Pulmonary artery endothelial cell (primary cell): ENCODE measurements around the gene PACS1. TPM values are rescaled to one million over a fixed set of nuclear protein-coding genes. Genes with fewer than 3 reads are reported as not detected.
"Not testable (repeated sequence)": the region's sequence is repeated elsewhere in the genome, so short reads cannot be mapped to it uniquely, and the experiment has no call there.

Experiments
- DNase-seq: peaks from one replicate; pipeline ENCODE4 v3.0.0-alpha.2; 2011; ENCODE audit warnings: low read depth, low spot score
- total RNA-seq: library from RNA; depleted of rRNA; stranded (reverse); fragments of >200 nt; gene quantifications from 2 replicates; pipeline ENCODE4 v1.2.3, GENCODE V29; 2014

The PACS1 gene
- total RNA-seq, 1 donor from 2014 or later: 17.5 TPM

- no peak for DNase-seq
Measured at GRCh38 chr11:66248903-66249302, 178.8 kb downstream of the PACS1 start.

DNA sequence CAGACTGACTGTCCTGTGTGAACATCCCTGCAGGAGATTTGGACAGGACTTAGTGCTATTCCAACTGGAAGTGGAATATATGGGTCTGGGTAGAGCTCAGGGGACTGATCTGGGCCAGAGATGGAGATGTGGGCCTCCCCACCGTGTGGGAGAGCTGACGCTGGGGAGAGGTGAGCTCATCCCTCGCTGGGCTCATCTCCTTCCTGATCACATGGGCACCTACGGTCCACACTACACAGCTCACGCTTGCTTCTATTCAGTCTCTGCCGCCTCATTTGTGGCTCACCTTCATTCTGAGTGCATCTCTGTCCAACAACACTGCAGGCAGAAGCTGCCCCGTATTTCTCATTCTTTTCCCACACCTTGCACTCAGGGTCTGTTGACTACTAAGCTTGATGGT is 181.7 kb downstream of the PACS1 start:
- no peak for DNase-seq

DNA sequence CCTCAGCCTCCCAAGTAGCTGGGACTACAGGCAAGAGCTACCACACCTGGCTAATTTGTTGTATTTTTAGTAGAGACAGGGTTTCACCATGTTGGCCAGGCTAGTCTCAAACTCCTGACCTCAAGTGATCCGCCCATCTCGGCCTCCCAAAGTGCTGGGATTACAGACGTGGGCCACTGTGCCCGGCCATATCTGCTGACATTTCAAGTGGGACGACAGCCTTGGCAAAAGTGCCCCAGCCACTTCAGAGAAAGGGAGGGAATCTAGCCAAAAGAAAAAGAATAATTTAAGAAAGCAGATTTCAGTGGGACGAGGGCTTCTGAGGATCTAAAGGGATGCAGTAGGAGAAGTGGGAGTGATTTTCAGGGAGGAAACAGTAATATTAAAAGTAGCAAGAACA is 183.0 kb downstream of the PACS1 start:
- DNase-seq: not testable (repeated sequence)

DNA sequence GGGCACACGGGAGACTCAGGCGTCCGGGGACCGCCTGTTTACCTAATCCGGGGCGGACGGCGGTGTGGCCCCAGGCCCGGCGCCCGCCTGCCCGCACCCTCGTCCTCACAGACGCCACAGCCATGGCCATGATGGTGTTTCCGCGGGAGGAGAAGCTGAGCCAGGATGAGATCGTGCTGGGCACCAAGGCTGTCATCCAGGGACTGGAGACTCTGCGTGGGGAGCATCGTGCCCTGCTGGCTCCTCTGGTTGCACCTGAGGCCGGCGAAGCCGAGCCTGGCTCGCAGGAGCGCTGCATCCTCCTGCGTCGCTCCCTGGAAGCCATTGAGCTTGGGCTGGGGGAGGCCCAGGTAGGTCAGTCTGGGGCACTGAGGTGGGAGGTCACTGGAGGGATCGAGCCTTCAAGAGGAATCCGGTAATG is 188.4 kb downstream of the PACS1 start:
- no peak for DNase-seq

GRCh38 chr11:66259225-66259624 is 189.2 kb downstream of the PACS1 start:
- no peak for DNase-seq

- DNase-seq: no peak
Measured at GRCh38 chr11:66259956-66260355, 189.9 kb downstream of the PACS1 start.

DNA sequence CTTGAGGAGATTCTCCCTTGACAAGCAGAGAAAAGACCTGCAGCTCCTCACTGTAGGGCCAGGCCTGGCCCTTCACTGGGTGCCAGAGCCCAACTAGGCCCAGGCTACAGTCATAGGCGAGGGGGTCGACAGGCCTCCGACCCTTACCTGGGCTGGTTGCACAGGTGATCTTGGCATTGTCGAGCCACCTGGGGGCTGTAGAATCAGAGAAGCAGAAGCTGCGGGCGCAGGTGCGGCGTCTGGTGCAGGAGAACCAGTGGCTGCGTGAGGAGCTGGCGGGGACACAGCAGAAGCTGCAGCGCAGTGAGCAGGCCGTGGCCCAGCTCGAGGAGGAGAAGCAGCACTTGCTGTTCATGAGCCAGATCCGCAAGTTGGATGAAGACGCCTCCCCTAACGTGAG is 191.5 kb downstream of the PACS1 start:
- DNase-seq: no peak

GRCh38 chr11:66262191-66262590 is 192.1 kb downstream of the PACS1 start:
- DNase-seq: no peak

DNA sequence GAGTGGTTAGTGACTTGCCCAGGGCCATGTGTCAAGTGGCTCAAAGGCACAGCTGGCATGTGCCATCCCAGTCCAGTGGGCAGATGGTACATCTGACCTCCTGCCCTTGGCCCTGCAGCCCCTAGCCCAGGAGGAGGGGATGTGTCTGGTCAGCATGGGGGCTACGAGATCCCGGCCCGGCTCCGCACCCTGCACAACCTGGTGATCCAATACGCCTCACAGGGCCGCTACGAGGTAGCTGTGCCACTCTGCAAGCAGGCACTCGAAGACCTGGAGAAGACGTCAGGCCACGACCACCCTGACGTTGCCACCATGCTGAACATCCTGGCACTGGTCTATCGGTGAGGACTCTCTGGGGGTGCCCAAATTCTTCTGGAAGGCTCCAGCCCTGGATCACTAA is 192.6 kb downstream of the PACS1 start:
- DNase-seq: no peak

- no peak for DNase-seq
Measured at GRCh38 chr11:66263231-66263630, 193.2 kb downstream of the PACS1 start.

DNA sequence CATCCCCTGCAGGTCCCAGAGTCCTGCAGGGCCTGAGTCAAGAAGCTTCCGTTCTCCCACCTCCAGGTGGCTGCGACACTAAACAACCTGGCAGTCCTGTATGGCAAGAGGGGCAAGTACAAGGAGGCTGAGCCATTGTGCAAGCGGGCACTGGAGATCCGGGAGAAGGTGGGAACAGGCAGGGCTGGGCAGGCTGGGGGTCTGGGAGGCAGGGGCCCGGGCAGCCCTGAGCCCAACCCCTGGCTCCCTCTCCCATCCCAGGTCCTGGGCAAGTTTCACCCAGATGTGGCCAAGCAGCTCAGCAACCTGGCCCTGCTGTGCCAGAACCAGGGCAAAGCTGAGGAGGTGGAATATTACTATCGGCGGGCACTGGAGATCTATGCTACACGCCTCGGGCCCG is 193.7 kb downstream of the PACS1 start:
- no peak for DNase-seq

DNA sequence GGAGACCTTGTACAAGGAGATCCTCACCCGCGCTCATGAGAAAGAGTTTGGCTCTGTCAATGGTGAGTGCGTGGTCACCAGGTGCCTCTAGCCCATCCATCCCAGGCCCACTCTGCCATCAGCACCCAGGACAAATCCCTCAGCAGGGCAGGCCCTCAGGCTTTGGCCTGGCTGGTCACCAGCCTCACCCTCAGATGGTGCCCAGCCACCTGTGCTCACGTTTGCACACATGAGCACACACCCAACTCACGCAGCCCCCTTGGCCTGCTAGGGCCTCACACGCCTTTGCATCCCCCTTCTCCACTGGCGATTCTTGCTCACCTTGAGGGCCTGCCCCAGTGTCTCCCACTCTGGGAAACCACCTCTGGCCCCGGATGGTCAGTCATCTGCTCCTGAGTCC is 194.3 kb downstream of the PACS1 start:
- no peak for DNase-seq

DNA sequence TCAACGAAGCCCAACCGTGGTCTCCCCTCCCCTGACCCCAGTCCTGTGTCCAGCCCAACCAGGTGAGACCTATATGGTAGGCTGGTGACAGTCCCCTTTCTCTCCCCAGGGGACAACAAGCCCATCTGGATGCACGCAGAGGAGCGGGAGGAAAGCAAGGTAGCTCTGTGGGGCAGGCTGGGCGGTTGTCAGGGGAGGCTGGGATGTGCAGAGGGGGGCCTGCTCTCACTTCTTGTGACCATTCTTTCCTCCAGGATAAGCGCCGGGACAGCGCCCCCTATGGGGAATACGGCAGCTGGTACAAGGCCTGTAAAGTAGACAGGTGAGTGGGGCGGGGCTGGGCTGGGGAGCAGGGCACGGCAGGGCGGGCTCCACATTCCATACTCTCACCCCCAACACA is 194.8 kb downstream of the PACS1 start:
- no peak for DNase-seq

- no peak for DNase-seq
Measured at GRCh38 chr11:66265531-66266377, 195.7 kb downstream of the PACS1 start.

DNA sequence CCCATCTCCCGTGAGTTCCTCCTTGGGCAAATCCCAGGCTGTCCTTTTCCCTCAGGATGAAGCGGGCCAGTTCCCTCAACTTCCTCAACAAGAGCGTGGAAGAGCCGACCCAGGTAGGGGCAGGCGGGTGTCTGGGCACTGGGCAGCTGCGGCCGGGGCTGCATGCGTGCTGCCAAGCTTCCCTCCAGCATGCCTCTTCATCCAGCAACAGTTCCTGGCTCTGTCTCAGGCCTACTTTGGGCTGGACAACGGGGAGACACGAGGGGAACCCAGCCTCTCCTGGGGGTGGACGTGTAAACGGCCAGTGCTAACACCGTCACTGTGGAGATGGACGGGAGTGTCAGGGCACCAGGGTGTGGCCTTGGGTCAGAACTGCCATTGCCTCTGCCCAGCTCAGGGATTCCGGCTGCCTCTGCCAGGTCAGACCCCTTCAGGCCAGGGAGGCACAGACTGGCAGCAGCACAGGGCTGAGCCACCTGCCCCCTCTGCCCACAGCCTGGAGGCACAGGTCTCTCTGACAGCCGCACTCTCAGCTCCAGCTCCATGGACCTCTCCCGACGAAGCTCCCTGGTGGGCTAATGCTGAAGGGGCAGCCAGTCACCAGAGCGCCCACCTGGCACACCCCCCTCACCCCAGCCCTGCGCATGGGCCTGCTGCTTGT is 196.4 kb downstream of the PACS1 start:
- DNase-seq: no peak

DNA sequence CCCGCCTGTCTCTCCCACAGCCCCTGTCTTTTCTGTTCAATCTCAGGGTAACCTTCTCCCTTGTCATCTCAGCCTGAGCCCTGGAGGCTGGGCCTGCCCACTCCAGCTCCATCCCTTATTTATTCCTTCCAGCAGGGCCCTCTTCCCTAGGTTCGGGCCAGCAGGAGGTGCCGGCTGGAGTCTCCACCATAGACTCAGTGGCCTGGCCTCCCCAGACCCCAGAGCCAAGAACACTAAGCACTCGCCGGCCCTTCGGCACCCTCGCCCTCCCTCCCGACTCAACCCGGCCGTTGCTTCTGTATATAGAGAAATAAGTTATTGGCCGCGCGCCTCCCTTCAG is 196.9 kb downstream of the PACS1 start:
- DNase-seq: no peak

DNA sequence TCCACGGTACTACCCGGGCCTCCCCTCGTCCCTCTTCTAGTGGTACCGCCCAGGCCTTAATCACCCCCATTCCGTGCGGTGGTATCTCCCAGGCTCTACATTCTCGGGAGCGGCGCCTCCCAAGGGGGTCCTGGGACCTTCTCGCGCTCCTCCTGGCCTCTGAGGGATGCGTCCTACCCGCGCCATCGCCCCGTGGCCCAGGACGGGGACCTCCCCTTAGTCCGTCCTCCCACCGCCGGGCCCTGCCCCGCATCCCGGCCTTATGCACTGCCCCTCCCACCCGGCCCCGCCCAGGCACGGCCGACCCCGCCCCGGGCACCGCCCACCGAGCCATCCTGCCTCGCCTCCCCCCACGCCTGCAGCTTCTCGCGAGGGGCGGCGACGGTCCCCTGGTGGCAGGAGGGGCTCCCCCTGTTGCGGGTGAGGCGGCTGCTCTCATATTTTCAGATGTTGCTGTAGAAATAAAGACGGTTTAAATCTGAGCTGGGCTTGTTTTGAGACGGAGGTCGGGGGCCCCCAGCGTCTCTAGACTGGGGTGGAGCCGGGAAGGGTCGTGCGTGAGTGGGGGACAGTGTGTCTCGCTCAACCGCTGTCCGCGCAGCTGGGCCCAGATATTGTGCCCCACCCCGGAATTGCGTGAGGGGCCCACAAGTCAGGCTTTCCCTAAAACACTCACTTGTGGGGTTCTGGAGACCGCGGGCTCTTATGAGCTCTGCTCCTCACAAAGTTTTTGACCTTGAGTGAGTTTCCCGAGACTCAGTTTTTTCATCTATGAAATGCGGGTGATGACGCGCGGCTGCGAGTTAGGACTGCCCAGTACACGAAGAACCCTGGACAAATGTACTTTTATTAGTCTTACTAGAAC is 197.5 kb downstream of the PACS1 start:
- DNase-seq: peak; percentile 54

DNA sequence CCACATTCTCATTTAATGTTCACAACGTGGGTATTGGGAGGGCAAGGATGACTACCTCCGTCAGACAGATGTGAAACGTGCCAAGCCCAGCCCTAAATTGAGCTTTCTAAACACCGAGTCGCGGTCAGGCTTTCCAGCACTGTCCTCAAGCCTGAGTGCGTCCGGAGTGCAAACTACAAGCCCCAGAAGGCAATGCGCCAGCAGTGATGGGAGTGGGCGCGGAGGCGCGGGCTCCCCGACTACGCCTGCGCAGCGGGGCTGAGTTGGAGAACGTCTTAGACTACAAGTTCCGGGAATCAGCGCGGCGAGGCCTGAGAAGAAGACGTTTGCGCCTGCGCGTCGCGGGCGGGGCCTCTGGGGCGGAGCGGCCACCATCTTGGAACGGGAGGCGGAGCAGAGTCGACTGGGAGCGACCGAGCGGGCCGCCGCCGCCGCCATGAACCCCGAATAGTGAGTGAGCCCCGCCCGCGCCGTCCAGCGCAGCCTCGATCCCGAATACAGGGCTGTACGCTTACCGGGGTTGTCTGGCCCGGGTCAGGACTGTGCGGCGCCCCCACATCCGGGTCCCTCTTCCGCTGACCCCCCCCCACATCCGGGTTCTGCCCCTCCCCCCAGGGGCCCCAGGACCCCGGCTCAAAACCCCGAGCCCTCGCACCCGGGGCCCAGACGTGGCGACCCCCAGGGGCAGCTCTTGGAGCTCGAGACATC is 198.3 kb downstream of the PACS1 start, which contains the start of gene RAB1B:
TSS of gene RAB1B (plus strand) at position 396 of the 708 bp plus-strand sequence. CDS start at position 437, 41 bp downstream.
- DNase-seq: peak; percentile 96

DNA sequence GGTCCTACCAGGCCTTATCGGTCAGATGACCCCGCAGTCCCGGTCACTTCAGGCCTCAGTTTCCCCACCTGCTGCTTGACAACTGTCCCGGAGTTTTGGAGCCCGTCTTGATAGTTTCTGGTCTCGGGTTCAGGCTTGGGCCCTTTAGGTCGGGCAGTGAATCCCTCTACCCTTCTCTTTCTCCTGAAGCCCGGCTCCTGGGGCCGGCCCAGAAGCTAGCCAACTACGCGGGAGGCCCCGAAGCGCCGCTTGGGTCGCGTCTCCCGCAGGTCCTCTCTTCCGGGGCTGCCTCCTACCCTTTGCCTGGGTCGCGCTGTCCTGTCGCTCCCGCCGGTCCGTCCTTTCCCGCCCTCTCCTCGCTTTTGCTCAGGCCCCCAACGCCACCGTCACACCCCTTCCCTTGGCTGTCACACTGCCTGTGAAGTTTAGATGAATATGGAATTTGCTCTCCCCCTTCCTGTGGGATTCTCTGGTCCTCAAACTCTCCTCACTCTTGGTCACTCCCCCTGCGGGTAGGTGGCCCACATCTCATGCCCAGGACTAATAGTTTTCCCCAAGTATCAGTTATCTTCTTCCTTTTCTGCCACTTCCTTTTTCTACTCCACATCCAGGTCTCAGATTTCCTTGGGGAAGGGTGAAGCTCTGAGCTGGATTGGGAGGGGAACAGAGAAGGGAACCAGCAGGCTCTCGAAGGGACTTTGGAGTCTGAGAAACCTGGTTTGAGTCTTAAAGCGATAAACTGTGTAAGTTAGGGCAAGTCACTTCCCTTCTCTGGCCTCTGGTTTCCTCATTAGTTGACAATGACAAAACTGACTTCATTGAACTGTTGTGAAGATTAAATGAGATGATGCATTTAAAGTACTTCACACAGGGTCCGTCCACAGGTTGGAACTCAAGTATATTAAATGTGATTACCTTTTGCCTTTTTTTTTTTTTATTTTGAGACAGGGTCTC is 199.2 kb downstream of the PACS1 start:
- DNase-seq: no peak

GRCh38 chr11:66271816-66272215 is 201.7 kb downstream of the PACS1 start:
- DNase-seq: no peak
